HG02678 (cell line): ENCODE results near the gene BMP2.

ENCODE experiments used
- ATAC-seq: cut with Tn5 transposase; IDR thresholded peaks from one replicate; pipeline ENCODE4 v1.9.1; 2021; ENCODE audit warnings: mild to moderate bottlenecking, moderate library complexity; ENCODE audit not compliant: unreplicated experiment

Gene BMP2

DNA sequence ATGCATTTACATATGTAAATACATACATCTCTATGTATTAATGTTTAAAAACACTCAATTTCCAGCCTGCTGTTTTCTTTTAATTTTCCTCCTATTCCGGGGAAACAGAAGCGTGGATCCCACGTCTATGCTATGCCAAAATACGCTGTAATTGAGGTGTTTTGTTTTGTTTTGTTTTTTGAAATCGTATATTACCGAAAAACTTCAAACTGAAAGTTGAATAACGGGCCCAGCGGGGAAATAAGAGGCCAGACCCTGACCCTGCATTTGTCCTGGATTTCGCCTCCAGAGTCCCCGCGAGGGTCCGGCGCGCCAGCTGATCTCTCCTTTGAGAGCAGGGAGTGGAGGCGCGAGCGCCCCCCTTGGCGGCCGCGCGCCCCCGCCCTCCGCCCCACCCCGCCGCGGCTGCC is 355 bp upstream of the BMP2 start:
- no peak for ATAC-seq

DNA sequence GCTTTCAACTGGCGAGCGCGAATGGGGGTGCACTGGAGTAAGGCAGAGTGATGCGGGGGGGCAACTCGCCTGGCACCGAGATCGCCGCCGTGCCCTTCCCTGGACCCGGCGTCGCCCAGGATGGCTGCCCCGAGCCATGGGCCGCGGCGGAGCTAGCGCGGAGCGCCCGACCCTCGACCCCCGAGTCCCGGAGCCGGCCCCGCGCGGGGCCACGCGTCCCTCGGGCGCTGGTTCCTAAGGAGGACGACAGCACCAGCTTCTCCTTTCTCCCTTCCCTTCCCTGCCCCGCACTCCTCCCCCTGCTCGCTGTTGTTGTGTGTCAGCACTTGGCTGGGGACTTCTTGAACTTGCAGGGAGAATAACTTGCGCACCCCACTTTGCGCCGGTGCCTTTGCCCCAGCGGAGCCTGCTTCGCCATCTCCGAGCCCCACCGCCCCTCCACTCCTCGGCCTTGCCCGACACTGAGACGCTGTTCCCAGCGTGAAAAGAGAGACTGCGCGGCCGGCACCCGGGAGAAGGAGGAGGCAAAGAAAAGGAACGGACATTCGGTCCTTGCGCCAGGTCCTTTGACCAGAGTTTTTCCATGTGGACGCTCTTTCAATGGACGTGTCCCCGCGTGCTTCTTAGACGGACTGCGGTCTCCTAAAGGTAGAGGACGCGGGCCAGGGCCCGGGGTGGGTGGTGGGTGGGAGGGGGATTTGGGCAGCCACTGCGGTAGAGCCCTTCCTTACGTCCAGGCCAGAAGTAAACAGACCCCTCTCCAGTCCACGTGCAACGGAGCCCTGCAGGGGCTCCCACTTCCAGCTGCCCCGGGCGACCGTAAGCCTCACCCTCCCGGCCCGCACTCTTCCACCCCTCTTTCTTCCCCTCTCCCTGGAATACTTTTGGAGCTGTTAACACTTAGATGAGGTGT is 998 bp downstream of the BMP2 start:
- ATAC-seq = peak; percentile 9

DNA sequence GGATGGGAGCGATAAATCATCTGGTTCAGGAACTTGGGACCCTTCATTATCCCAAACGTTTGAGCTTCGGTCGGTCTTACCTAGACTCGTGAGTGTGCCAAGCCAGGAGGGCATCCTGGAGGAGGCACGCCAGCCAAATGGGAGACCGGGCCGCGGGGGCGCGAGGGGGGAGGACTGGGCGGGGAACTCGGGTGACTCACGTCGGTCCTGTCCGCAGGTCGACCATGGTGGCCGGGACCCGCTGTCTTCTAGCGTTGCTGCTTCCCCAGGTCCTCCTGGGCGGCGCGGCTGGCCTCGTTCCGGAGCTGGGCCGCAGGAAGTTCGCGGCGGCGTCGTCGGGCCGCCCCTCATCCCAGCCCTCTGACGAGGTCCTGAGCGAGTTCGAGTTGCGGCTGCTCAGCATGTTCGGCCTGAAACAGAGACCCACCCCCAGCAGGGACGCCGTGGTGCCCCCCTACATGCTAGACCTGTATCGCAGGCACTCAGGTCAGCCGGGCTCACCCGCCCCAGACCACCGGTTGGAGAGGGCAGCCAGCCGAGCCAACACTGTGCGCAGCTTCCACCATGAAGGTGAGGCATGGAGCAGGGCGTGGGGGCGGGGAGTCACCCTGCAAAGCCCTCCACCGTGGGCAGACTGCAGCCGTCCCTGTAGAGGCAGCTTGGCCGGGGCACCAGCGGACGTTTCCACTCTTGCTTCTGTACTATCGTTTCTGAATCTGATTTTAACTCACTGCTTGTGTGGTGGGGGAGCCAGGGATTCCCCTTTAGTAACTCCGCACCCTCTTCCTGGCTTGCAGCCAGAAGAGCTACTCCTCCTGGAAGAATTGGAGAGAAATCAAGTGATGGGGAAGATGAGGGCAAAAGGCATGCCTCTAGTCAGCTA is 2.7 kb downstream of the BMP2 start:
- no peak for ATAC-seq

DNA sequence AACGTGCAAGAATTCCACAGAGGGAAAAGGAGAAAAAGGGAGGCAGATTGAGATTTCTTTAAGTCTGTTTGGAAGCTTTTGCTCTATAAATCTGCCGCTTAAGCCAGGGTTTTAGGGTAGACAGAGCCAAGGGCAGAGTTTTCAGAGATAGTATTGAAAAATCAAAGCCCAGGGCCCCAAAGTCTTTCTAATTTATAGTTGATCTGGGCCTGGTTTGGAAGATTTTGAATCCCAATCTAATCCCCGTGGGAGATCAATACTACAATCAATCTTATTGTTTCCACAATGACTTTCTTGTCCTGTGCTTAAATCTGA is 3.3 kb downstream of the BMP2 start:
- no peak for ATAC-seq

DNA sequence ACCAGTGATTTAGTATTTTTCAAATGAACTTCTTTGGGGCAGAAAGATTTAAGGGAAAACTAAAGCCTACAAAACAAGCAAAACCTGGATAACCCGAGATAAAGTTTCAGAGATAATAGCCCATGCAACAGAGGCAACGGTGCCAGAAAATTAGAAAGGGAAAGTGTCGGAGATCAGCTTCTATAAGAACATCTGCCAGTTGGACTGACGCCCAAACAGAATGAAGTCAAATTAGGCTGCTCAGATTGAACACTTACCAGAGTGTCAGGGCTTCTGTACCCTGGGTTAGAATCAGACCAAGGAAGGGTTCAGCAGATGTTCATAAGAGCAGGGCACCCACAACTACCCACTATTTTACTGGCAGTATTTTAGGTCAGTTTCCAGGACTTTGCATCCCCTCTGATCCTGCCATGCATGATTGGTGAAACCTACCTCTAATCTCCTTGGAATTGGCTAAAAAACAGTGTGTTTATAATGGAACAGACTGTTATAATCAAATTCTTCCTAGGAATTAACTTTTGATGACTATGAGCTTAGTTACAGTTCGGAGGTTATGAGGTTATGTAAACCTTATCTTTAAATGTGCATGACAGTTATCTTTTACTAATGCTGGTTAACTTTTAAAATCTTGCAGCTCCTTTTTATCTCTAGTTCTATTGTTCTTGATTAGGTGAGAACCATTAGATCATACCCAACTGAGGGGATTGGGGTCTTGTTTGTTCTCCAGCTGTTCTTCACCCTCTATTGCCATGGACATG is 13.1 kb downstream of the BMP2 start:
- no peak for ATAC-seq

DNA sequence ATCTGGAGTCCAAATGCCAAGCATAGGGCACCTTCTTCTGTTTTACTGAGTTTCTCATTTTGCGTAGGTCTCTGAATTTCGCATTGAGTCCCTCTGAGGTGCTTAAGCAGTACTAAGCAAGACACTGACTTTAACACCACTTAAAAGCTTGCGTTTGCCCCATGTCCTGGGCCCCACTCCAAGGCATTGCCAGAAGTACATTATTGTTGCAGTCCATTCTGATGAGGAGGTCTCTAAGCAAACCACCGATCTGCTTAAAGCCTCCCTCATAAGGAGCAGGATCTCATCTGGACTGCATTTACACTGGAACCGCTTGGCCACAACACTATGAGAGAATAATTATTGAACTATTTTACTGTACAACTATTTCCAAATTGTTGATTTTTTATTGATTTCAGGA is 16.3 kb downstream of the BMP2 start:
- ATAC-seq = no peak

DNA sequence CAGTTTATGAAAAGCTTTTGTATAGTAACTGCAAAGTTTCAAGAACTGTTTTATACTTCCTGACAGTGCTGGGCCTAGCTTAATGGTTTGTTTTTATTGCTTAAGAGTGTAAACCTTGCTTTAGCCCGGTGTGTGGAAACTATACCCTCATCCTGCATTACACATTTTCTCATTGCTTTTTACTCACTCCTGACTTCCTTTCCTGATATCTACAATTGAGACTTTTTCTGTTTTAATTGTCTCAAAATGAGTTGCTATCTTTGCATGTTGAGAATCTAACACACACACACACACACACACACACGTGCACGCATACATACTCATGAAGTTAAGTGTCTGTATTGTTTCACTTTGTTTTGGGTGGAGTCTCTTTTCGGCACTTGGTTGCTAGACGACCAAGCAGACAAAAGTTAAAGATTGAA is 16.7 kb downstream of the BMP2 start:
- no peak for ATAC-seq

DNA sequence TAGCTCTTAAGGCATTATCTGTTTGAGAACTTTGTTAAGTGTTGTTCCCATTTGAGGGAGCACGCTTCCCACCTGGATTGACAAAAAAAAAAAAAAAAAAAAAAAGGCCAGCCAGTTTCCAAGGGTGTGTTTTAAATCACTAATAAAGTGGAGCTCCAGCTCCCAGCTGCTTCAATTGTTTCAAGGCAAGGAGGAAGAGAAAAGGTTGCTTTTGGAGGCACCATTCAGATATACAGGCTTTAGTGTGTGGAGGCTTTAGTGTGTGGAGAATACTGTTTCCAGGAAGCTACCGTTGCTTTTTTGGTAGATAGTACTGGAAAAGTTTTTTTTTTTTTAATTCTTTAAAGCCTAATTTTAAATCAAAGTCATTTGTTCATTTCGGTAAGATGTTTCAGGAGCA is 17.3 kb downstream of the BMP2 start:
- ATAC-seq = no peak

DNA sequence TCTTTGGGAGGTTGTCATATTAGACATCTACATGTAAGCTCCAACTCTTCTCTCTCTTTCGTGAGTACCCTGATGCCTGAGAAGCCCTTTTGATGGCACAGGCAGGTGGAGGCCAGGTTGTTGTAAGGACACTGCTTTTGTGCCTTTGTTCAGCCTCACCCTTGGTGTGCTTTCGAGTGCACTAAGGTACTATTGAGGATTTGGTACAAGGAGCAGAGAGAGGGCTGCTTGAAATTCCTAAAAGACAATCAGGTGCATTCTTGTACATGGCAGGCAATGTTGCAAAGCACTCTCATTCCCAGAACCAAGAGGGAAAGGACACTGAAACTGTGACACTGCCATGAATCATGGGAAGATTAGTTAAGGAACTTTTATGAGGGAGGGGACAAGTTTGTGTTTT is 19.1 kb downstream of the BMP2 start:
- no peak for ATAC-seq

DNA sequence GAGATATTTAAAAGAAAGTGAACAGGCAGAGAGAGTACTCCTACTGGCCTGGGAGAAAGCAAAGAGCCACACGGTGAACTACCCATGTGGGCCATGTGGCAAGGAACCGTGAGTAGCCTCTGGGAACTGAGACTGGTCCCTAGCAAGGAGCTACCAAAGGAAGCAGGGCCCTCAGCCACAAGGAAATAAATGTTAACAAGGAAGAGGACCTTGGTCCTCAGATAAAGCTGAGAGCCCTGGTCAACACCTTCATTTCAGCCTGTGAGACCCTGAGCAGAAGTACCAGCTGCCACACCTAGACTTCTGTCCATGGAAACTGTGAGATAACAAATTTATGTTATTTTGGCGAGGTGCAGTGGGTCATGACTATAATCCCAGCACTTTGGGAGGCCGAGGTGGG is 25.3 kb downstream of the BMP2 start:
- ATAC-seq = no peak

DNA sequence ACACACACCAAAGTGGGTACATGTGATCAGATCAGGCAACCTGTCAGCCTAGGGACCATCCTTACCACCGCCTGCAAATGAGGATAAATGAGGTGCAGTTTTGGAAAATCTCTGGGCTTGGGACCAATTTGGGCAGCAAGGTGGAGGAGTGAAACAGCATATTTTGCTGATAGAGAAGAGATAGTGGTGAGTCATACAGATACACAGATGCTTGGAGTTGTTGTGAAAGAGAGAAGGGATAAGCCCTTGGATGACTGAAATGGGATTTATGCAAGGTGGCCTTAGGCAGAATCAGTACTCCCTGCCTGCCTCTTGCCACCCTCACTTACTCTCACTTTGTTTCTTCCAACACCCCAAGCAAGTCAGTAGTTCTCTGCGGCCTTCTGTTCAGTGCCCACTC is 34.7 kb downstream of the BMP2 start:
- no peak for ATAC-seq

DNA sequence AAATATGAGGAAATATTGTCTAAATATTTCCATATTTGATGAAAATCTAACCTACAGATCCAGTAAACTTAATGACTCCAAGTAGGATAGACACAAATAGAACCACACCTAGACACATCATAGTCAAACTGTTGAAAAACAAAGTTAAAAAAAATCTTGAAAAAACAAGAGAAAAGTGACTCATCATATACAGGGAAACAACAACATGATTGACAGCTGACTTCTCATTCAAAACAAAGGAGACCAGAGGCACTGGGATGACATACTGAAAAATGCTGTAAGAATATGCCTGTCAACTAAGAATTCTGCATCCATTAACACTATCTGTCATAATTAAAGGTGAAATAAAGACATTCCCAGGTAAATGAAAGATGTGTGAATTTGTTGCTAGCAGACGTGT is 38.8 kb downstream of the BMP2 start:
- no peak for ATAC-seq

DNA sequence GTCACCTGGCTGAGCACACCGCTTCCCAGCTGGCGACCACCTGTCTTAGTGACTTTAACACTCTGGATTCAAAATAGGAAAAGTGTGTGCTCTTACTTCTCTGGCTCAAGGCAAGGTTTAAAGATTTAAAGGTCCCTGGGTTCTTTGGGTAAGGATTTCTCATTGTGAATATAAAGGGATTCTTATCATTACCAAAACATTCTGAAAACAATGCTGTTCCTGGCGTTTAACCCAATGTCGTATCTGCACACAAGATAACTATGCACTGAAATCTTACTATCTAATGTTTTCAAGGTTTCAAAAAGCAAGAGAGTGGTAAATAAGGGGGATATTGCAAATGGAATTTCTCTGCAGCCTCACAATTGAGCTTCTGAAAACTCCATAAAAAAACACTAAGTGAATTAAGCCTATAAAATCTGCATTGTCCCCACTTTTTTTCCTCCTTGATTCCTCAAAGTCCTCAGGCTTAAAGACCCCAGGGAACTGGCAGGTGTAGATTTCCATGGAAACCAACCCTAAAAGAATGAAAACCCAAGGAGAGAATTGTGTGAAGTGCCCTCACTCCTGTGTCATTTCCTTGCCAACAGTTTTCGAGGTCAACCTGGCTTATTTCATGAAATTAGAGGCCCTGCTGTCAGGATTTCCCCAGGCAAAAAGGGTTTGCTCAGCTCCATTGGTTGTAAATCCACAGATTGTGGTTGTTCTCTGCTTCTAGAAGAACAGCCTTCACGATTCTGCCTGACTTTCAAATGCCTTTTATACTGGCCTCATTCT is 44.0 kb downstream of the BMP2 start:
- ATAC-seq = no peak

DNA sequence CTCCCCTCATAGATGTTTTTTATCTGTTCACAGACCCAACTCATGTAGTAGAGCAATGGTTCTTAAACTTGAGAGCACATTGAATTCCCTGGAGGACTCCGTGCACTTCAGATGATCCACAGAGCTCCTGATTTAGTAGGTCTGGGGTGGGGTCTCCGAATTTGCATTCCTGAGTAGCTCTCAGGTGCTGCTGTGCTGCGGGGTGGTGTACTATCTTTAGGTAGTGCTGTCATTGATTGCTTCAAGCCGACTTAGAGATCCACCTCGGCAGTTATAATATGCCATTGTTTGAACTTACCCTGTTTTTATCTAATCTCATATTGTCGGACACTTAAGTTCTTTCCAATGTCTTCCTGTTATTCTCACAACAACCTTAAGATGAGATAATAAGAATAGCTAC is 45.0 kb downstream of the BMP2 start:
- no peak for ATAC-seq

DNA sequence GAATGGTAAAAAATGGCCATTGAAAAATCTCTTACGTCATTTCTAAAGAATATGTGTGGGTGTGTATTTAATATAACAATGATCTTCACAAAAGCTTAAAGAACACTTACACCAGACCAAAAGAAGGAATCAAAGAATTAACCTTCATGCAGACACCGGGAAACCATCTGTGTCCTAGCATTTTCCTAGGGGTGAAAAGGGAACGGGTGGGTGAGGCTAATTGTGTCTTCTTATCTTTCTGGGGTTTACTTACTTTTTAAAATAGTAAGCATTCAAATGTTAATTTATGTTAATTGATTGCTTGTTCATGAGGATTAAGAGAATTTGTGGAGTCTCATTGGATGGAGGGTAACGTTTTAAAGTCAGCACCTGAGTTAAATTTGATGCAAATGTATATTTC is 47.5 kb downstream of the BMP2 start:
- no peak for ATAC-seq

DNA sequence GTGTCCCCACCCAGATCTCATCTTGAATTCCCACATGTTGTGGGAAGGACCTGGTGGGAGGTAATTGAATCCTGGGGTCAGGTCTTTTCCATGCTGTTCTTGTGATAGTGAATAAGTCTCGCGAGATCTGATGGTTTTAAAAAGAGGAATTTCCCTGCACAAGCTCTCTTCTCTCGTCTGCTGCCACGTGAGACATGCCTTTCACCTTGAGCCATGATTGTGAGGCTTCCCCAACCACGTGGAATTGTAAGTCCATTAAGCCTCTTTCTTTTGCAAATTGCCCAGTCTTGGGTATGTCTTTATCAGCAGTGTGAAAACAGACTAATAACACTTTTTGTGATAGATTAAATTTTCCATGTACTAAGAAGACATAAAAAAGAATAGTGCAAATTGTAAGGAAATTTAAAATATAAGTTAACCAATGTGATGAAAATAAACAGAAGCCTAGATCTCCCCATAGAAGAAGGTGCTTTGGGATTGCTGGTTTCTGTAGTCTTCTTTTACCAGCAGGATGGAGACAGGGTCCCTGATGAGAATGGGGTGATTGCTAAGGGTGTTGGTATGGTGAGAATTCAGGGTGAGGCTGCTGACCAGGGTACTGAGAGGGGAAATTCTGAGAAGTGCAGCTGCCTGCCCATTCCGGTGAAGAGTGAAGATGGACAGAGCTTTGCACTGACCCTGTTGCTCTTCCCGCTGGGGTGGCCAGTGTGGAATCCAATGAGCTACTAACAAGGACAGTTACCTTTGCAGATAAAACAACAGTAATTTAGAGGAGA is 50.7 kb downstream of the BMP2 start:
- ATAC-seq = no peak

DNA sequence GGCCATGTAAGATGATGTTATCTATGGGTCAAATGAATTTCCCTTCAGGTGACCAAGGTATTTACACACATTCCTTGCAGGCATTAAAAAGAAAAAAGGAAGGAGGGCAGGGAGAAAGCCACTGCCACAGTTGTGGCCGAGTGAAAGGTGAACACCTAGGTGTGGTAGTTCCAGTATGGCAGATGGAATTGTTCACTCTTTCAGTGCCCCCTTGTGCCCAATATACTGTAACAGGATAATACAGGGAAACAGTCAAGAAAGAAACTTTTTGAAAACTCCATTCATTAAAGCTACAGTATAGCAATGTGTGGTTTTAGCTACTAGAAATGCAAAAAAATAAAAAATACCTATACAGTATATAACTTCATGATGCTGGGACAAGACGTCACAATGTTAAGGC is 52.1 kb downstream of the BMP2 start:
- no peak for ATAC-seq

DNA sequence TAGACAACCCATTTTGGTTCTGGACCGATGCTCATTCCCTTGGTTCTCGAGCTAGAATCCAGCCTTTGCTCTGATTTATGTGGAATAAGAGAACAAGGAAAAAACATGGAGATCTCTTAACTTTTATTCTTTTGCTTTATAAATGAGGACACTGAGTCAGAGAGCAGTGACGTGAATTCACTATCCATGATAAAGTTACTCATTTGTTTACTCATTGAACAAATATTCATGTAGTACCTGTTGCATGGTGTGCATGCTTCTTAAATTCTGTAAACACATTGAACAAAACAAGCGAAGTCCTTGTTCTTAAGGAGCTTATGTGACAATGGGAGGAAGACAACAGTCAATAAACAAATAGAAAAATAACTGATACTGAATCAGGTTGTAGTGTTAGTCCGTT is 56.9 kb downstream of the BMP2 start:
- no peak for ATAC-seq

DNA sequence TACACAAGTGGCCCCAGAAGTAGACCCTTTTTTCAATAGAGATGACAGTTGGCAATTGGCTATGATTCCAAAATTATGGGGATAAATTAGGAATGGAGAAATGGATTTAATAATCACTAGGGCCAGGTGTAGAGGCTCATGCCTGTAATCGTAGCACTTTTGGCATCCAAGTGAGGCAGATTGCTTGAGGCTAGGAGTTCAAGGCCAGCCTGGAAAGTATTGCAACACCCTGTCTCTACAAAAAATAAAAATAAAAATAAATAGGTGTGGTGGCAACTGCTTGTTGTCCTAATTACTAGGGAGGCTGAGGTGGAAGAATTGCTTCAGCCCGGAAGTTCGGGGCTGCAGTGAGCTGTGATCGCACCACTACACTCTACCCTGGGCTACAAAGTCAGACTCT is 60.0 kb downstream of the BMP2 start:
- ATAC-seq = no peak
